ENCODE results near the gene GALNT4.

GALNT4 gene

GRCh38 chr12:89521364-89522223 is 3.0 kb downstream of the GALNT4 start:
- Histone ChIP-seq H3K9me3 (ENCODE audit: severe bottlenecking) (no peaks in the 10 kb centered on the region), H3K36me3 (ENCODE audit: low read depth) (peaks cover 25% of the 10 kb centered on the region), H3K4me3 (ENCODE audit: severe bottlenecking) (no peak overlapping the region), H3K27me3 (ENCODE audit: insufficient read depth, poor library complexity, severe bottlenecking) (no peaks in the 10 kb centered on the region), H3K4me1 (ENCODE audit: insufficient read depth, poor library complexity, severe bottlenecking) (peaks cover 18% of the 10 kb centered on the region), H3K27ac (ENCODE audit: poor library complexity, severe bottlenecking) (no peak overlapping the region)
- ATAC-seq (ENCODE audit: low read depth) (no peak), DNase-seq (ENCODE audit: low spot score) (no peak)
- TF ChIP-seq CTCF (IDR thresholded peaks at IDR 0.05; ENCODE audit: poor library complexity, severe bottlenecking) = no peak

GRCh38 chr12:89517720-89518119 is 6.9 kb downstream of the GALNT4 start:
- ATAC-seq (ENCODE audit: low read depth) = no peak
- H3K27ac ChIP-seq (ENCODE audit: poor library complexity, severe bottlenecking) = no peak overlapping the region
- H3K4me1 ChIP-seq (ENCODE audit: insufficient read depth, poor library complexity, severe bottlenecking) = peaks cover 13% of the 10 kb centered on the region
- H3K27me3 ChIP-seq (ENCODE audit: insufficient read depth, poor library complexity, severe bottlenecking) = no peaks in the 10 kb centered on the region
- H3K36me3 ChIP-seq (ENCODE audit: low read depth) = peaks cover 15% of the 10 kb centered on the region
- H3K9me3 ChIP-seq (ENCODE audit: severe bottlenecking) = no peaks in the 10 kb centered on the region
- TF ChIP-seq CTCF (IDR thresholded peaks at IDR 0.05; ENCODE audit: poor library complexity, severe bottlenecking) = no peak
- DNase-seq (ENCODE audit: low spot score) = no peak
- no peak overlapping the region for H3K4me3 ChIP-seq (ENCODE audit: severe bottlenecking)

GRCh38 chr12:89516633-89517032 is 8.0 kb downstream of the GALNT4 start:
- Histone ChIP-seq H3K27ac (ENCODE audit: poor library complexity, severe bottlenecking) (no peak overlapping the region), H3K9me3 (ENCODE audit: severe bottlenecking) (no peaks in the 10 kb centered on the region), H3K36me3 (ENCODE audit: low read depth) (peaks cover 6% of the 10 kb centered on the region), H3K27me3 (ENCODE audit: insufficient read depth, poor library complexity, severe bottlenecking) (no peaks in the 10 kb centered on the region), H3K4me1 (ENCODE audit: insufficient read depth, poor library complexity, severe bottlenecking) (peaks cover 3% of the 10 kb centered on the region), H3K4me3 (ENCODE audit: severe bottlenecking) (no peak overlapping the region)
- TF ChIP-seq CTCF (IDR thresholded peaks at IDR 0.05; ENCODE audit: poor library complexity, severe bottlenecking) = no peak
- ATAC-seq (ENCODE audit: low read depth) (no peak), DNase-seq (ENCODE audit: low spot score) (no peak)

- DNase-seq (ENCODE audit: low spot score) = no peak
- Histone ChIP-seq H3K27ac (ENCODE audit: poor library complexity, severe bottlenecking) (no peak overlapping the region), H3K36me3 (ENCODE audit: low read depth) (peaks cover 6% of the 10 kb centered on the region), H3K4me1 (ENCODE audit: insufficient read depth, poor library complexity, severe bottlenecking) (no peaks in the 10 kb centered on the region), H3K9me3 (ENCODE audit: severe bottlenecking) (no peaks in the 10 kb centered on the region), H3K27me3 (ENCODE audit: insufficient read depth, poor library complexity, severe bottlenecking) (no peaks in the 10 kb centered on the region), H3K4me3 (ENCODE audit: severe bottlenecking) (no peak overlapping the region)
- no peak for ATAC-seq (ENCODE audit: low read depth)
- no peak for TF ChIP-seq CTCF (IDR thresholded peaks at IDR 0.05; ENCODE audit: poor library complexity, severe bottlenecking)
These were observed 9.8 kb downstream of the GALNT4 start for GRCh38 chr12:89514751-89515150.

- Histone ChIP-seq H3K4me3 (ENCODE audit: severe bottlenecking) (no peak overlapping the region), H3K4me1 (ENCODE audit: insufficient read depth, poor library complexity, severe bottlenecking) (no peaks in the 10 kb centered on the region), H3K27me3 (ENCODE audit: insufficient read depth, poor library complexity, severe bottlenecking) (no peaks in the 10 kb centered on the region), H3K9me3 (ENCODE audit: severe bottlenecking) (no peaks in the 10 kb centered on the region), H3K27ac (ENCODE audit: poor library complexity, severe bottlenecking) (no peak overlapping the region), H3K36me3 (ENCODE audit: low read depth) (no peaks in the 10 kb centered on the region; the same call in 1 of the 2 replicates)
- TF ChIP-seq CTCF (IDR thresholded peaks at IDR 0.05; ENCODE audit: poor library complexity, severe bottlenecking) = no peak
- DNase-seq (ENCODE audit: low spot score) = no peak
- no peak for ATAC-seq (ENCODE audit: low read depth)
These were observed 11.1 kb downstream of the GALNT4 start for GRCh38 chr12:89513544-89513943.
